Esophagus muscularis mucosa (tissue), 4 donors: ENCODE data around the gene LUC7L3.

ENCODE experiments used
- CTCF ChIP-seq, 3 experiments: fragments of 200-600 bp in 2 of 3; fragments of 450-650 bp in 1 of 3; sonication (generic) in 2 of 3; IDR thresholded peaks; one replicate each; pipeline ENCODE4 v1.5.1; 2017 to 2019; ENCODE audit warnings: antibody characterized with exemption in 3 of 3, mild to moderate bottlenecking in 2 of 3, moderate library complexity in 1 of 3
- EP300 ChIP-seq: sonication (generic); formaldehyde crosslinking; IDR thresholded peaks from one replicate; pipeline ENCODE4 v1.6.1; 2017; ENCODE audit warnings: antibody characterized with exemption
- POLR2A ChIP-seq: fragments of 450-650 bp; IDR thresholded peaks from one replicate; pipeline ENCODE4 v1.6.1; 2017; ENCODE audit warnings: antibody characterized with exemption, moderate library complexity, mild to moderate bottlenecking, low read depth
- POLR2AphosphoS5 ChIP-seq, 2 donors: sonication (generic); formaldehyde crosslinking; IDR thresholded peaks; one replicate each; pipeline ENCODE4 v1.6.1; 2017; ENCODE audit warnings: antibody characterized with exemption in 2 of 2

- TF ChIP-seq POLR2A (no peak), CTCF (IDR thresholded peaks at IDR 0.05) (no peak), POLR2AphosphoS5 (IDR thresholded peaks at IDR 0.05) (no peak), EP300 (no peak)
Measured at GRCh38 chr17:50699410-50699809, 20.0 kb upstream of the LUC7L3 start.
